HS-5 (cell line): ENCODE measurements around the gene TYW1B.
"Not testable (repeated sequence)": the region's sequence is repeated elsewhere in the genome, so short reads cannot be mapped to it uniquely, and the experiment has no call there.

Source experiments
- DNase-seq: peaks from one replicate; pipeline ENCODE4 v3.0.0-alpha.2; 2012; ENCODE audit warnings: low read depth

Gene TYW1B

DNA sequence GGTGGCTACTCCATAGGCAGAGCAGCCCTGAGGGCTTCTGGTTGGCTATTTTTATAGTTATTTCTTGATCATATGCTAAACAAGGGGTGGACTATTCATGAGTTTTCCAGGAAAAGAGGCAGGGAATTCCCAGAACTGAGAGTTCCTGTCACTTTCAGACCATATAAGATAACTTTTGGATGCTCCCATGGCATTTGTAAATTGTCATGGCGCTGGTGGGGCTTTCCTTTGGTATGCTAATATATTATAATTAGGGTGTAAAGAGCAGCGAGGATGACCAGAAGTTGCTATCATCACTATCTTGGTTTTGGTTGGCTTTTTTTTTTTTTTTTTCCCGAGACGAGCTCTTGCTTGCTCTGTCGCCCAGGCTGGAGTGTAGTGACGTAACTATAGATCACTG, 272.8 kb downstream of the TYW1B start:
- not testable (repeated sequence) for DNase-seq

DNA sequence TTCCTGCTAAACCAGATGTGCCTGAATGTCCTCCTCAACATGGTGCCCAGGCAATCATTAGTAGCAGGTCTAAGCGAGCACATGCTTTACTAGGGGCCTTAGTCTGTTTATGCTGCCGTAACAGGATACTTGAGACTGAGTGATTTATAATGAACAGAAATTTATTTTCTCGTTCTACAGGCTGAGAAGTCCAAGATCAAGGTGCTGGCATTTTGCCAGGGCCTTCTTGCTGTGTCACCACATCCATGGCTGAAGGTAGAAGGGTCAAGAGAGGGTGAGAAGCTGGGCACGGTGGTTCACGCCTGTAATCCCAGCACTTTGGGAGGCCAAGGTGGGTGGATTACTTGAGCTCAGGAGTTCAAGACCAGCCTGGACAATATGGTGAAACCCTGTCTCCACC, 273.6 kb downstream of the TYW1B start:
- DNase-seq, result not testable (repeated sequence)

DNA sequence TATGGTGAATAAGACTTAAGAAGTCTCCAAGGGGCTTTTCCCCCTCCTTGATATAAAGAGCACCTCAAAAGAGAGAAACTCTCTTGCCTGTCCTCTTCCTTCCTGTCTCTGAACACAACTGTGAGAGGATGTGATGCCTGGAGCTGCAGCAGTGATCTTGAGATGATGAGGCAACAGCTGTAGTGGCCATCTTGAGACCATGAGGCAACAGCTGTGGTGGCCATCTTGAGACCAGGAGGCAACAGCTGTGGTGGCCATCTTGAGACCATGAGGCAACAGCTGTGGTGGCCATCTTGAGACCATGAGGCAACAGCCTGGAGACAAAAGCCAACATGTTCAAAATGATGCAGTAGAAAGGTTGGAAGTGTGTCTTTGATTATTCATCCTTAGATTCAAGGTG, 277.5 kb downstream of the TYW1B start:
- DNase-seq, result not testable (repeated sequence)

DNA sequence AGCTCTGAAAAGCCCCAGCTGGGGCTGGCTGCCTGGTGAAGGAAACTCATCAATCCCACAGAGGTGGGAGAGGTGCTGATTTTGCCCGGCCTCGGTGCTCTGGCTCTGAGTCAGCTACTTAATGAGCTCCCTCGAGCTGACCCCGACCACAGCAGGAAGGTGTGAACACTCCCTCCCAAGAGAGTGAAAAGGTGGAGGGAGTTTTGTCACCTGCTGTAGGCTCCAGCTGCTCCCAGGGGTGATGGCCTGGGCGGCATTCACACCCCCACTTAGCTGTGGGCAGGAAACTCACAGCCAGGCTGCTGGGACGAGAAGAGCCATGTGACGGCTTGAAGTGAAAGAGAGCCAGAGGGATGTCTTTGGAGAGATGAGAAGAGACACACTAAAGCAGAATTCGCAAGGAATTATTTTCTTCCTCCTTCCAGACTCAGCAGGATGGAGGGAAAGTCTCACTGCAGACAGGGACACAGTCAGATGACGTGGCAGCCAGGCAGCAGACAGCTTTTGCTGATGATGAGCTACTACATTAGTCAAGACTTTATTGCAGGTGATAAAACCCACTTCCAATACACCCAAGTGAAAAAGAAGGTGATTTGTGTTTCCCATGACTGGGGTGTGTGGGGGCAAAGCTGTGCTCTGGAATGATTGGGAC, 281.3 kb downstream of the TYW1B start:
- not testable (repeated sequence) for DNase-seq

DNA sequence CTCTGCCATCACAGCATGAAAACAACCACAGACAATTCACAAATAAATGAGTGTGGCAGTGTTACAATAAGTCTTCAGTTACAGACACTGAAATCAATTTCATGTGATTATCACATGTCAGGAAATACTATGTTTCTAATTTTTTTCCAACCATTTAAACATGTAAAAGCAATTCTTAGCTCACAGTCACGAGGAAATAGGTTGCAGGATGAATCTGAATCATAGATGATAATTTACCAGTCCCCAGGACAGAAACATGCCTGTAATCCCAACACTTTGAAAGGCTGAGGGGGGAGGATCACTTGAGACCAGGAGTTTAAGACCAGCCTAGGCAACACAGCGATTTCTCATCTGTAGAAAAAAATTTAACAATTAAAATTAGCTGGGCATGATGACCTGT, 283.5 kb downstream of the TYW1B start:
- DNase-seq, result not testable (repeated sequence)

DNA sequence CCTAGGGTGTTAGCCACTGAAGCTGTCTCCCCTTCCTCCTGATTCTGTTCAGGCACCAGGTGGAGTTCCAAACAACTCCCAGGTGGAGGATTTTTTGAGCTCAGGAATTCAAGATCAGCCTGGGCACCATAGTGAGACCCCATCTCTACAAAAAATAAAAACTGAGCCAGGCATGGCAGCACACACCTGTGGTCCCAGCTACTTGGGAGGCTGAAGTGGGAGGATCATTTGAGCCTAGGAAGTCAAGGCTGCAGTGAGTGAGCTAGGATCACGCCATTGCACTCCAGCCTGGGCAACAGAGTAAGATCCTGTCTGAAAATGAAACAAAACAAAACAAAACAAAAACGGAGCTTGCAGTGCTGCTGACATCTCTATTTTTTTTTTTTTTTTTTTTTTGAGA, 287.1 kb downstream of the TYW1B start:
- DNase-seq, result no peak

DNA sequence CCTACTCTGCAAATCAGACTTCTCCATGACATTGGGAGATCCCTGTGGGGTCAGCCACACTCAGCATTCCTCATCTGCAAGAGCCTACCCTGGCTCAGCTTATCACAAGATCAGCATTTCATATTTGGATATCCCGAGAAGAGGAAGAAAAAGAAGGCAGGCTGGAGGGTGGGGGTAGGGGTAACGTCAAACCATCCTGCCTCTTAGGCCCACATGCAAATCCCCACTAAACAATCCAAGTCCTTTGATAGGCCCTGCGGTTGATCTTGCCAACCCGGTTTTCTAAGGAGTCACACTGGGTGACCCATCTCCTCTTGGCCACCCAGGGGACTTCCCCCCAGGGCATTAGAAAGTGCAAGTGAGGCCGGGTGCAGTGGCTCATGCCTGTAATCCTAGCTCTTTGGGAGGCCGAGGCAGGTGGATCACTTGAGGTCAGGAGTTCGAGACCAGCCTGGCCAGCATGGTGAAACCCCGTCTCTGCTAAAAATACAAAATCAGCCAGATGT, 287.8 kb downstream of the TYW1B start:
- DNase-seq, result no peak

DNA sequence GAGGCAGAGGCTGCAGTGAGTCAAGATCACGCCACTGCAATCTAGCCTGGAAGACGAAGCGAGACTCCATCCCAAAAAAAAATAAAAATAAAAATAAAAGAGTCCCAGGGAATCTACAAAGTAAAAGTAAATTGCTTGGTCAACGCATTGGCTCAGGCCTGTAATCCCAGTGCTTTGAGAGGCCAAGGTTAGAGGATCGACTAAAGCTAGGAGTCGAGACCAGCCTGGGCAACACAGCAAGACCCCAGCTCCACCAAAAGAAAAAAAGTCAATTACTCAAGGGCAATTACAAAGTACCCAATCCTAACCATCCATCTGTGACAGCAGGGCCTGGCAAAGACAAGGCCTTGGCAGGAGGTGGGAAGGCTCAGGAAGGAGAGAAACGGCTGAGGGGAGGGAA, 288.3 kb downstream of the TYW1B start:
- DNase-seq, result no peak

DNA sequence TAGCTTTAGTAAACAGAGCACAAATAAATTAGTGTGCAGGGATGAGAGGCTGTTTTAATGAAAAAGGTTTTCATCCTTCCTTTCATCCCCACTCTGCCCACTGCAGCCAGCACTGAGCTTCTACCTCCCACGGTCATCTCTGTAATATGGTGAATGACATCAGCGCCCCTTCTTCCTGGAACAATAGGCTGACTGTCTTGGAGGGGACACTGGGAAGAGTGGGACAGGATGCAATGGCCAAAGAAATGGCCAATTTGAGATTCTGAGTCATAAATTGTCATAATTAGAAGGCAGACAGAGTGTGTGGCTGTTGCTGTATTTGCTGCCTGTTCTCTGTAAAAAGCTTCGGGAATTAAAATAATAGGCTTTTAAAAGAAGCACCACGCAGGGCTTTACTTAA, 289.1 kb downstream of the TYW1B start:
- no peak for DNase-seq

DNA sequence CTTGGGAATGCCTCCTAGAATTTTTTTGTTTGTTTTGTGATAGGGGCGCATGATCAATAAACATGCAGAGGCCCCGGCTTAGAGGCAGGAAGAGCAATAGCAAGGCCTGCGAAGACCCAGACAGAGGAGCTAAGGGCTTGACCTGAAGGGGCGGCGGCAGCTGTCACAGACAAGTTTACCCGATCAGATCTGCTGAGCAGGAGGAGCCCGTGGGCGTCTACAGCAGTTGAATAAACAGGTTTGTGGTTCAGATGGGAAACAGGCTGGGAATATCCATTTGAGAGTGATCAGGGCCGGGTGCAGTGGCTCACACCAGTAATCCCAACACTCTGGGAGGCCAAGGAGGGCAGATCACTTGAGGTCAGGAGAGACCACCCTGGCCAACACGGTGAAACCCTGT, 289.9 kb downstream of the TYW1B start:
- no peak for DNase-seq

DNA sequence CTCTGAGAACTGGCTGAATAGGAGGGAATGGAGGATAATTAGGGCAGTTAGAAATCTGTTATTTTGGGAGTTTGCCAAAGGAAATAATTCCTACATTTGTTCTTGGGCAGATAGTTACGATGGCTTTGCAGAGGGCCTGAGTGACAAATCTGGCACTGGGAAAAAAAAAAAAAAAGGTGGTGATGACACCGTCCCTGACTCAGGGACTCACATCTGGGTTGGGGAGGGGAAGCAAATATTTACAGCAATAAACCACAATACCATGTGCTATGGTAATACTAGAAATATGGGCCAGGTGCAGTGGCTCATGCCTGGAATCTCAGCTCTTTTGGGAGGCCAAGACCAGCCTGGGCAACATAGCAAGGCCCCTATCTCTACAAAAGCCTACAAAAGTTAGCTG, 292.0 kb downstream of the TYW1B start:
- not testable (repeated sequence) for DNase-seq

DNA sequence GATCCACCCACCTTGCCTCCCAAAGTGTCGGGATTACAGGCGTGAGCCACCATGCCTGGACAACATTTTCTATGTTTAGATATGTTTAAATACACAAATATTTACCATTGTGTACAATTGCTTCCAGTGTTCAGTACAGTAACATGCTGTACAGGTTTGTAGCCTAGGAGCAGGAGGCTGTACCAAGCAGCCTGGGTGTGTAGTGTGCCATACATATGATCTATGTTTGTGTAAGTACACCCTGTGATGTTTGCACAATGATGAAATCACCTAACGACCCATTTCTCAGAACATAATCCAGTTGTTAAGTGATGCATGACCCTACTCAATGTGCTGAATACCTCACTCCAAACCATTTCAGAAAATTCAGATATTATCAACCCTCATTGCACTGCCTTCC, 297.0 kb downstream of the TYW1B start:
- not testable (repeated sequence) for DNase-seq
